ENCODE measurements around the gene NEUROG1.

NEUROG1 gene

DNA sequence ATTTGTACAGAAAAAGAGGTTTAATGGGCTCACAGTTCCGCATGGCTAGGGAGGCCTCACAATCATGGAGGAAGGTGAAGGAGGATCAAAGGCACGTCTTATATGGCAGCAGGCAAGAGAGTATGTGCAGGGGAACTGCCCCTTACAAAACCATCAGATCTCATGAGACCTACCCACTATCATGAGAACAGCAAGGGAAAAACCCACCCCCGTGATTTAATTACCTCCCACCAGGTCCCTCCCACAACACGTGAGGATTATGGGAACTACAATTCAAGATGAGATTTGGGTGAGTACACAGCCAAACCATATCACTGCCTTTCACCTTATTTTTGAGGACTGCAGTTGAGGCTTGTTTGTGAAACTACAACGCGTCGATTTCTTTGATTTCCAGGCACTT is 20.9 kb upstream of the NEUROG1 start:
- no peak overlapping the region for H3K4me2 ChIP-seq
- no peaks in the 10 kb centered on the region for H3K79me2 ChIP-seq (ENCODE audit: insufficient read depth, low read depth)
- no peaks in the 10 kb centered on the region for H4K20me1 ChIP-seq (ENCODE audit: insufficient read depth)
- peaks cover 17% of the 10 kb centered on the region for H3K4me1 ChIP-seq (ENCODE audit: low read depth, poor library complexity, severe bottlenecking)
- H2AFZ ChIP-seq (ENCODE audit: low read depth), result no peak overlapping the region
- TF ChIP-seq, protein P1, sequence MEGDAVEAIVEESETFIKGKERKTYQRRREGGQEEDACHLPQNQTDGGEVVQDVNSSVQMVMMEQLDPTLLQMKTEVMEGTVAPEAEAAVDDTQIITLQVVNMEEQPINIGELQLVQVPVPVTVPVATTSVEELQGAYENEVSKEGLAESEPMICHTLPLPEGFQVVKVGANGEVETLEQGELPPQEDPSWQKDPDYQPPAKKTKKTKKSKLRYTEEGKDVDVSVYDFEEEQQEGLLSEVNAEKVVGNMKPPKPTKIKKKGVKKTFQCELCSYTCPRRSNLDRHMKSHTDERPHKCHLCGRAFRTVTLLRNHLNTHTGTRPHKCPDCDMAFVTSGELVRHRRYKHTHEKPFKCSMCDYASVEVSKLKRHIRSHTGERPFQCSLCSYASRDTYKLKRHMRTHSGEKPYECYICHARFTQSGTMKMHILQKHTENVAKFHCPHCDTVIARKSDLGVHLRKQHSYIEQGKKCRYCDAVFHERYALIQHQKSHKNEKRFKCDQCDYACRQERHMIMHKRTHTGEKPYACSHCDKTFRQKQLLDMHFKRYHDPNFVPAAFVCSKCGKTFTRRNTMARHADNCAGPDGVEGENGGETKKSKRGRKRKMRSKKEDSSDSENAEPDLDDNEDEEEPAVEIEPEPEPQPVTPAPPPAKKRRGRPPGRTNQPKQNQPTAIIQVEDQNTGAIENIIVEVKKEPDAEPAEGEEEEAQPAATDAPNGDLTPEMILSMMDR (conservative IDR thresholded peaks at IDR 0.05; ENCODE audit: low read depth, low read length), result no peak
- no peak overlapping the region for H3K9ac ChIP-seq
- H3K27me3 ChIP-seq (ENCODE audit: insufficient read depth, low read depth), result no peaks in the 10 kb centered on the region
- no peak overlapping the region for H3K4me3 ChIP-seq (IDR thresholded peaks at IDR 0.05; ENCODE audit: insufficient read depth, low read depth, low read length)
- H3K36me3 ChIP-seq (ENCODE audit: insufficient read depth), result no peaks in the 10 kb centered on the region
- no peak overlapping the region for H3K27ac ChIP-seq

DNA sequence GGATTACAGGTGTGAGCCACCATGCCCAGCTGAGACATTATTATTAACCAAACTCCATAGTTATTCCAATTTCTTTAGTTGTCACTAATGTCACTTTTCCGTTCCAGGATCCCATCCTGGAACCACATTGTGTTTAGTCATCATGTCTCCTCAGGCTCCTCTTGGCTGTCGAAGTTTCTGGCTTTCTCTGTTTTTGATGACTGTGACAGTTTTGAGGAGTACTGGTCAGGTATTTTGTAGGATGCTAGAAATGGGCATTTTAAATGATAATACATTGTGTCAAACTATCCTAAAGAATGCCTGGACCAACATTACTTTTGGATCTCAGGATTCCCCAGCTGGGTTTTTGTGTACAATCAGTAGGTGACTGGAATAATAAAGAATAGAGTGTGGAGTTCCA is 19.8 kb upstream of the NEUROG1 start:
- no peak overlapping the region for H3K27ac ChIP-seq
- H3K9ac ChIP-seq, result no peak overlapping the region
- no peak overlapping the region for H3K4me2 ChIP-seq
- TF ChIP-seq, protein P1 (conservative IDR thresholded peaks at IDR 0.05; ENCODE audit: low read depth, low read length), result no peak
- H3K4me1 ChIP-seq (ENCODE audit: low read depth, poor library complexity, severe bottlenecking), result peaks cover 12% of the 10 kb centered on the region
- H3K79me2 ChIP-seq (ENCODE audit: insufficient read depth, low read depth), result no peaks in the 10 kb centered on the region
- H4K20me1 ChIP-seq (ENCODE audit: insufficient read depth), result no peaks in the 10 kb centered on the region
- no peaks in the 10 kb centered on the region for H3K27me3 ChIP-seq (ENCODE audit: insufficient read depth, low read depth)
- no peak overlapping the region for H2AFZ ChIP-seq (ENCODE audit: low read depth)
- H3K4me3 ChIP-seq (IDR thresholded peaks at IDR 0.05; ENCODE audit: insufficient read depth, low read depth, low read length), result no peak overlapping the region
- H3K36me3 ChIP-seq (ENCODE audit: insufficient read depth), result no peaks in the 10 kb centered on the region

DNA sequence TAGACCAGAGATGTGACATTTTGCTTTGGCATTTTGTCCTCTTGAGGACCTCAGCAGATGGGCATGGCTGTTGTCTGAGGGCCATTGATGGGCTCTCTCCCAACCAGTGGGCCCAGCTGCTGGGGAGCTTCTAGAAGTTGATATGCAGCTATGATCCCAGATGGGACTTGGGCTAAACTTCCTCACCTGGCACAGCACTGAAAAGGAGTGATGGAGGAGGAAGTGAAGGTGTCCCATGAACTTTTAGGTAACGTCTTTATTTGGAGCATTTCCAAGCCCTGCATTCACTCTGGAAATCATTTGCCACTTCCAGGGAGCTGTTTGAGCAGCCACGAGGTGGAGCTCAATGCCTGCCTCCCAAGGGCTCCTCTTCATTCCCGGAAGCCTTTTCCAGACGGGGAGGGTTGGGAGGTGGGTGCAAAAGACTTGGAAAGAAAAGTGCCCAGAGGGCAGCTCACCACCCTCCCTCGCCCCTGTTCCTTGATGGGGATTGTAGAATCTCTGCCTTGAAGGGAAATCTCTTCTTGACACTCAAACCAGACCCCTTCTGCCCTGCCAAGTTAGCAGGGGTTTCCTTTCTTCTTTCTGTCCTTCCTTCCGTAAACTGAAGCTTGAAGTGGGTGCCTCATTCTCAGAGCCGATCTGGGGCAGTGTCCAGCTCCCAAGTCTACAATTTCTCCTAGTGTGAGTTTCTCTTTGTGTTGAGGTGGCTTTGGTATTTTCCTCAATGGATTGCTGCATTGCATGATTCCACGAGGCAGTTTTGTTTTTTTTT is 18.1 kb upstream of the NEUROG1 start:
- H3K4me1 ChIP-seq (ENCODE audit: low read depth, poor library complexity, severe bottlenecking), result peaks cover 11% of the 10 kb centered on the region
- no peak overlapping the region for H3K4me3 ChIP-seq (IDR thresholded peaks at IDR 0.05; ENCODE audit: insufficient read depth, low read depth, low read length)
- no peaks in the 10 kb centered on the region for H3K79me2 ChIP-seq (ENCODE audit: insufficient read depth, low read depth)
- no peaks in the 10 kb centered on the region for H3K27me3 ChIP-seq (ENCODE audit: insufficient read depth, low read depth)
- TF ChIP-seq, protein P1 (conservative IDR thresholded peaks at IDR 0.05; ENCODE audit: low read depth, low read length), result no peak
- no peak overlapping the region for H3K4me2 ChIP-seq
- H2AFZ ChIP-seq (ENCODE audit: low read depth), result no peak overlapping the region
- H3K27ac ChIP-seq, result no peak overlapping the region
- H3K9ac ChIP-seq, result no peak overlapping the region
- H3K36me3 ChIP-seq (ENCODE audit: insufficient read depth), result no peaks in the 10 kb centered on the region
- H4K20me1 ChIP-seq (ENCODE audit: insufficient read depth), result no peaks in the 10 kb centered on the region

DNA sequence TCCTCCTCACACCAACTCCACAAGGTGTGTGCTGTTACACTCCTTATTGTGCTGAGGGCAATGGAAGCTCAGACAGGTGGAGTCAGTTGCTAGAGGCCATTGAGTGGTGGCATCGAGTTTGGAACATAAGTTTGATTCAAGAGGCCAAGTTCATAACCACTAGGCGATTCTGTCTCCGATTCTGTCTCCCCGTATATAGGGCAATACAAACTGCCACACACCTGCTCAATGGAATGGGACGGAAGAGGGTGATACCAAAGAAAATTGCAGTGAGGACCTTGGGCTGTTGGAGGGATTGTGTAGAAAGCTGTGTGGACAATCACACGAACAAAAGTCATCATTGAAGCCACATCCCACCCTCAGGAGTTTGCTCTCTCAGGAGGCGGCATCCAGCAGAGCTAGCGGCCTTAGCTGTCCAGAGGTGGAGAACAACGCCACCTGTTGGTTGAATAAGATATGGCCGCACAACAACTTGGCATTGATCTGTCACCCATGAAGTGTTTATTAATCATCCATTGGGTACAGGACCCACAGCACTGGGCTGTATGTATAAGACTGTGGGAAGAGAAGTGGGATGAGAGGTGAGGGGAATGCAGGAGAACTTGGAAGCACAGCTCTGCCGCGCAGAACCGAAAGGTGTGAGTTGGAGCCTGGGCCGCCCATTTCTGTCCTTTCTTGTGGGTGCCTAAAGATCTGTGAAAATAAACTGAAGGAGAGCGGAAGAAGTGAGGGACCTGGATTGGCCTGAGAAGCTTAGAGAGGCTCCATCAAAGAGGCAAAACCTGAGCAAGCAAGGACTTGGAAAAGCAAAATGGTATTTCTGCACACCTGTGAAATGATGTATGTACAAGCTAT is 16.1 kb upstream of the NEUROG1 start:
- Histone ChIP-seq H3K27me3 (ENCODE audit: insufficient read depth, low read depth) (no peaks in the 10 kb centered on the region), H2AFZ (ENCODE audit: low read depth) (no peak overlapping the region), H3K9ac (no peak overlapping the region), H3K4me2 (no peak overlapping the region), H3K4me1 (ENCODE audit: low read depth, poor library complexity, severe bottlenecking) (peaks cover 24% of the 10 kb centered on the region), H3K27ac (no peak overlapping the region), H3K79me2 (ENCODE audit: insufficient read depth, low read depth) (no peaks in the 10 kb centered on the region), H3K36me3 (ENCODE audit: insufficient read depth) (no peaks in the 10 kb centered on the region), H4K20me1 (ENCODE audit: insufficient read depth) (no peaks in the 10 kb centered on the region), H3K4me3 (IDR thresholded peaks at IDR 0.05; ENCODE audit: insufficient read depth, low read depth, low read length) (no peak overlapping the region)
- TF ChIP-seq, protein P1 (conservative IDR thresholded peaks at IDR 0.05; ENCODE audit: low read depth, low read length), result peak; percentile 84
